SU-DHL-6 (cell line): ENCODE measurements around the gene ZDHHC3.
A peak's percentile ranks its signal among the peaks of the same experiment; 100 is the strongest.

Source experiments
- H2AFZ ChIP-seq: fragments of 200-600 bp; sonication (generic); 2 replicates; pipeline ENCODE4 v1.6.1; 2014; ENCODE audit warnings: low read depth, mild to moderate bottlenecking, moderate library complexity, mixed read lengths, antibody characterized with exemption, low read length; ENCODE audit not compliant: severe bottlenecking
- H3F3A ChIP-seq: fragments of 200-600 bp; shearing (Covaris generic); 2 replicates; pipeline ENCODE4 v1.6.0; 2016; ENCODE audit warnings: antibody characterized with exemption, mild to moderate bottlenecking; ENCODE audit not compliant: insufficient read depth
- H3K27ac ChIP-seq: fragments of 200-600 bp; sonication (generic); 2 replicates; pipeline ENCODE4 v1.5.1; 2016; ENCODE audit warnings: low read depth, mild to moderate bottlenecking, low read length, moderate library complexity, mixed read lengths
- H3K27me3 ChIP-seq: fragments of 200-600 bp; sonication (generic), shearing (Covaris generic); 2 replicates; pipeline ENCODE4 v1.6.0; 2014; ENCODE audit warnings: mild to moderate bottlenecking, low read length
- H3K36me3 ChIP-seq: fragments of 200-600 bp; sonication (generic); 2 replicates; pipeline ENCODE4 v1.6.1; 2014; ENCODE audit warnings: mild to moderate bottlenecking, low read length, mixed read lengths
- H3K4me2 ChIP-seq: fragments of 300-600, 200-600 bp; shearing (Covaris generic), sonication (generic); 2 replicates; pipeline ENCODE4 v1.6.0; 2014; ENCODE audit warnings: low read length, low read depth, mild to moderate bottlenecking; ENCODE audit not compliant: poor library complexity, severe bottlenecking
- H3K4me3 ChIP-seq: fragments of 200-600 bp; sonication (generic); 2 replicates; pipeline ENCODE4 v1.5.1; 2014; ENCODE audit warnings: antibody characterized with exemption, low read length, mild to moderate bottlenecking, mixed read lengths; ENCODE audit not compliant: insufficient read depth, poor library complexity, severe bottlenecking
- H3K79me2 ChIP-seq: fragments of 200-600 bp; sonication (generic); 2 replicates; pipeline ENCODE4 v1.6.1; 2014; ENCODE audit warnings: mild to moderate bottlenecking, low read length, moderate library complexity; ENCODE audit not compliant: insufficient read depth
- H3K9ac ChIP-seq: fragments of 200-600 bp; sonication (generic); 2 replicates; pipeline ENCODE4 v1.7.0; 2014; ENCODE audit warnings: mild to moderate bottlenecking, low read length
- H3K9me2 ChIP-seq: fragments of 200-600 bp; sonication (generic); replicated peaks from 2 replicates; pipeline ENCODE4 v1.6.1; 2014; ENCODE audit warnings: low read length; ENCODE audit not compliant: insufficient read depth
- H3K9me3 ChIP-seq: fragments of 200-600 bp; sonication (generic); 2 replicates; pipeline ENCODE4 v1.6.1; 2014; ENCODE audit warnings: low read length, mixed read lengths; ENCODE audit not compliant: insufficient read depth
- H4K20me1 ChIP-seq: fragments of 200-600 bp; sonication (generic); 2 replicates; pipeline ENCODE4 v1.6.1; 2014; ENCODE audit warnings: low read depth, mild to moderate bottlenecking, antibody characterized with exemption, low read length, moderate library complexity, mixed read lengths
- EZH2phosphoT487 ChIP-seq: fragments of 200-600 bp; sonication (generic), shearing (Covaris generic); conservative IDR thresholded peaks from 2 replicates; pipeline ENCODE4 v1.6.1; 2018; ENCODE audit warnings: mild to moderate bottlenecking, antibody characterized with exemption, low read length, moderate library complexity, mixed read lengths
- TF ChIP-seq, protein P1 (sequence below): fragments of 200-600 bp; sonication (generic); IDR thresholded peaks from one replicate; pipeline ENCODE4 v1.5.1; 2017; ENCODE audit warnings: antibody characterized with exemption, mild to moderate bottlenecking, low read length, moderate library complexity; ENCODE audit not compliant: insufficient read depth, poor library complexity, severe bottlenecking

ZDHHC3 gene

DNA sequence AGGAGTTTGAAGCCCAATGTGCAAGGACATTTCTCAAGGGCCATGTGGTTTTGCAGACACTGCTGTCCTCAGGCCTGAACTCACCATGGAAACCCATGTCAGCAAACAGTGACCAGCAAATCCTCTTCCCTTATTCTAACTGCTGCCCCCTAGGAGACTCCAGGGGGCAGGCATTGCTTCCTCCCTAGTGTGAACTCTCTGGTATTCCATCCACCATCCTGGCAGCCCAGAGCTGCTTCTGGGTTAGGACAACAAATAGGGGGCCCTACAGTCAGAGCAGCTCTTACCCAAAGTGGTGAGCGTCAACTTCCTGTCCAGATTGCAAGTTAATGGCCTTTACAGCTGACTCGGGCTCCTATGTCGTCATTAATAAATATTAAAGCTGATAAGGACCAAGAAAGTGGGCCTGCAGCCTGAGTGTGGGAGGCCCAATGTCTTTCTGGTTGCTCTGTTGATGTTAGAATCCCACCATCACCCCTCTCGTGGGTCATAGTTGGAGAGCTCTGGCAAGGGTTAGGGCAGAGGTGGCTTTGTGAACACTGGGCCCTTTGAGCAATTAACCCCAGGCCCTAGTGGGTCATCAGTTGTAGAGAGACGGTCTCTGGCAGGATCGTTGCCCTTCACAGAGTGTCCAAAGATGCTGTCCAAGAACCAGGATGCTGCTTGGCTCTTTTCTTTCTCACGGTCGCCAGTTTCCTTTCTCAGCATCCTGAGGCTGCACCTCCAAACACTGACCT, 60.1 kb downstream of the ZDHHC3 start:
- Histone ChIP-seq H2AFZ (no peak overlapping the region), H3K9me3 (no peaks in the 10 kb centered on the region), H3K9ac (no peak overlapping the region), H3K9me2 (no peaks in the 10 kb centered on the region), H3K27ac (no peak overlapping the region), H3K79me2 (no peaks in the 10 kb centered on the region), H3K36me3 (no peaks in the 10 kb centered on the region), H4K20me1 (no peaks in the 10 kb centered on the region), H3K4me3 (no peak overlapping the region), H3K27me3 (no peaks in the 10 kb centered on the region), H3F3A (no peaks in the 10 kb centered on the region), H3K4me2 (no peak overlapping the region)
- TF ChIP-seq EZH2phosphoT487 = no peak
- TF ChIP-seq, protein P1, sequence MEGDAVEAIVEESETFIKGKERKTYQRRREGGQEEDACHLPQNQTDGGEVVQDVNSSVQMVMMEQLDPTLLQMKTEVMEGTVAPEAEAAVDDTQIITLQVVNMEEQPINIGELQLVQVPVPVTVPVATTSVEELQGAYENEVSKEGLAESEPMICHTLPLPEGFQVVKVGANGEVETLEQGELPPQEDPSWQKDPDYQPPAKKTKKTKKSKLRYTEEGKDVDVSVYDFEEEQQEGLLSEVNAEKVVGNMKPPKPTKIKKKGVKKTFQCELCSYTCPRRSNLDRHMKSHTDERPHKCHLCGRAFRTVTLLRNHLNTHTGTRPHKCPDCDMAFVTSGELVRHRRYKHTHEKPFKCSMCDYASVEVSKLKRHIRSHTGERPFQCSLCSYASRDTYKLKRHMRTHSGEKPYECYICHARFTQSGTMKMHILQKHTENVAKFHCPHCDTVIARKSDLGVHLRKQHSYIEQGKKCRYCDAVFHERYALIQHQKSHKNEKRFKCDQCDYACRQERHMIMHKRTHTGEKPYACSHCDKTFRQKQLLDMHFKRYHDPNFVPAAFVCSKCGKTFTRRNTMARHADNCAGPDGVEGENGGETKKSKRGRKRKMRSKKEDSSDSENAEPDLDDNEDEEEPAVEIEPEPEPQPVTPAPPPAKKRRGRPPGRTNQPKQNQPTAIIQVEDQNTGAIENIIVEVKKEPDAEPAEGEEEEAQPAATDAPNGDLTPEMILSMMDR = no peak

DNA sequence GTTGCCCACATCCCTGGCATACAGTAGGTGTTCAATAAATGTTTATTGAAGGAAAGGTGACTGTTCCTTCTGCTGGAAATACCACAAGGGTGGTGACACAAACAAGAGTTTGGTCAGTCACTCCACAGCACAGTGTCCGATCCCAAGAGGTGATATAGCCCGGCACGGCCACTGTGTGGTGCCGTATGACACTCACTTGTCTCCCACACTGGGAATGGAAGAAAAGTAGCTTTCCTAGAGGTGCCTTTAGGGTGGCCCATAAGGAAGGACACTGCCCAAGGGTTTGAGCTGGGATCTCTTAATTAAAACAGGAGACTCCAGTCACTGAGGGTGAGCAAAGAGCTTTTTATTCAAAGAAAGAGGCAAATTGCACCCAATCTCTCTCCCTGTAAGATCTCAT, 61.0 kb downstream of the ZDHHC3 start:
- Histone ChIP-seq H3K9ac (no peak overlapping the region), H4K20me1 (no peaks in the 10 kb centered on the region), H3K4me3 (no peak overlapping the region), H3K27me3 (no peaks in the 10 kb centered on the region), H3K36me3 (no peaks in the 10 kb centered on the region), H3K79me2 (no peaks in the 10 kb centered on the region), H3F3A (no peaks in the 10 kb centered on the region), H3K4me2 (no peak overlapping the region), H3K9me2 (no peaks in the 10 kb centered on the region), H3K27ac (no peak overlapping the region), H3K9me3 (no peaks in the 10 kb centered on the region), H2AFZ (no peak overlapping the region)
- no peak for TF ChIP-seq EZH2phosphoT487
- TF ChIP-seq, protein P1 = no peak

DNA sequence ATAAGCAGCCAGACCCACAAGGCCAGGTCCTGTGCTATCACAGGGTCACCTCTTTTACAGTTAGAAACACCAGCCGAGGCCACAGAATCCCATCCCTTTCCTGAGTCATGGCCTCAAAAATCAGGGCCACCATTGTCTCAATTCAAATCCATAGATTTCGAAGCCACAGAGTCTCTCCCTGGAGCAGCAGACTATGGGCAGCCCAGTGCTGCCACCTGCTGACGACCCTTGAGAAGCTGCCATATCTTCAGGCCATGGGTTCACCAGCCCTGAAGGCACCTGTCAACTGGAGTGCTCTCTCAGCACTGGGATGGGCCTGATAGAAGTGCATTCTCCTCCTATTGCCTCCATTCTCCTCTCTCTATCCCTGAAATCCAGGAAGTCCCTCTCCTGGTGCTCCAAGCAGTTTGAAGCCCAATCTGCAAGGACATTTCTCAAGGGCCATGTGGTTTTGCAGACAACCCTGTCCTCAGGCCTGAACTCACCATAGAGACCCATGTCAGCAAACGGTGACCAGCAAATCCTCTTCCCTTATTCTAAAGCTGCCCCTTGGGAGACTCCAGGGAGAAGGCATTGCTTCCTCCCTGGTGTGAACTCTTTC, 62.0 kb downstream of the ZDHHC3 start:
- H3K79me2 ChIP-seq = no peaks in the 10 kb centered on the region
- no peak overlapping the region for H3K4me3 ChIP-seq
- H4K20me1 ChIP-seq = no peaks in the 10 kb centered on the region
- H3K9me3 ChIP-seq = no peaks in the 10 kb centered on the region
- no peak overlapping the region for H3K9ac ChIP-seq
- no peak overlapping the region for H3K4me2 ChIP-seq
- no peaks in the 10 kb centered on the region for H3K9me2 ChIP-seq
- no peaks in the 10 kb centered on the region for H3K27me3 ChIP-seq
- TF ChIP-seq, protein P1 = peak; percentile 85
- TF ChIP-seq EZH2phosphoT487 = no peak
- no peaks in the 10 kb centered on the region for H3K36me3 ChIP-seq
- H2AFZ ChIP-seq = no peak overlapping the region
- H3F3A ChIP-seq = no peaks in the 10 kb centered on the region
- no peak overlapping the region for H3K27ac ChIP-seq
